ENCODE measurements around the gene ADCY2.

ADCY2 gene

GRCh38 chr5:7436521-7436920 is 40.6 kb downstream of the ADCY2 start:
- Histone ChIP-seq H3K36me3 (ENCODE audit: control insufficient read depth, low read length) (no peaks in the 10 kb centered on the region), H4K20me1 (ENCODE audit: control insufficient read depth, insufficient read depth, low read depth, low read length) (no peaks in the 10 kb centered on the region), H3K9me2 (replicated peaks; ENCODE audit: control insufficient read depth, low read length) (no peaks in the 10 kb centered on the region), H3K4me1 (ENCODE audit: control insufficient read depth, low read length) (no peaks in the 10 kb centered on the region), H3K27me3 (ENCODE audit: control insufficient read depth, low read length) (no peaks in the 10 kb centered on the region), H3K79me2 (ENCODE audit: control insufficient read depth, low read length) (no peaks in the 10 kb centered on the region), H3K9me3 (ENCODE audit: control insufficient read depth, insufficient read depth, low read length) (no peaks in the 10 kb centered on the region; the same call in 1 of the 2 replicates), H3F3A (ENCODE audit: control insufficient read depth, insufficient read depth) (no peaks in the 10 kb centered on the region), H3K4me2 (ENCODE audit: low read length) (no peak overlapping the region), H3K4me3 (ENCODE audit: low read length) (no peak overlapping the region), H3K27ac (ENCODE audit: low read depth, low read length) (no peak overlapping the region)
- TF ChIP-seq EZH2phosphoT487 (IDR thresholded peaks at IDR 0.05; ENCODE audit: borderline replicate concordance, low read length), result no peak
- no peak for TF ChIP-seq CTCF (IDR thresholded peaks at IDR 0.05; ENCODE audit: low read depth, low read length, poor library complexity, severe bottlenecking)

GRCh38 chr5:7437836-7438235 is 41.9 kb downstream of the ADCY2 start:
- Histone ChIP-seq H3K27me3 (ENCODE audit: control insufficient read depth, low read length) (no peaks in the 10 kb centered on the region), H3F3A (ENCODE audit: control insufficient read depth, insufficient read depth) (no peaks in the 10 kb centered on the region), H3K9me3 (ENCODE audit: control insufficient read depth, insufficient read depth, low read length) (no peaks in the 10 kb centered on the region; the same call in 1 of the 2 replicates), H3K4me2 (ENCODE audit: low read length) (no peak overlapping the region), H3K36me3 (ENCODE audit: control insufficient read depth, low read length) (no peaks in the 10 kb centered on the region), H3K9me2 (replicated peaks; ENCODE audit: control insufficient read depth, low read length) (no peaks in the 10 kb centered on the region), H3K79me2 (ENCODE audit: control insufficient read depth, low read length) (no peaks in the 10 kb centered on the region), H3K4me3 (ENCODE audit: low read length) (no peak overlapping the region), H3K27ac (ENCODE audit: low read depth, low read length) (no peak overlapping the region), H4K20me1 (ENCODE audit: control insufficient read depth, insufficient read depth, low read depth, low read length) (no peaks in the 10 kb centered on the region), H3K4me1 (ENCODE audit: control insufficient read depth, low read length) (no peaks in the 10 kb centered on the region)
- TF ChIP-seq CTCF (IDR thresholded peaks at IDR 0.05; ENCODE audit: low read depth, low read length, poor library complexity, severe bottlenecking), result no peak
- no peak for TF ChIP-seq EZH2phosphoT487 (IDR thresholded peaks at IDR 0.05; ENCODE audit: borderline replicate concordance, low read length)

- H3K79me2 ChIP-seq (ENCODE audit: control insufficient read depth, low read length), result no peaks in the 10 kb centered on the region
- no peaks in the 10 kb centered on the region for H3F3A ChIP-seq (ENCODE audit: control insufficient read depth, insufficient read depth)
- H3K4me2 ChIP-seq (ENCODE audit: low read length), result no peak overlapping the region
- H3K36me3 ChIP-seq (ENCODE audit: control insufficient read depth, low read length), result no peaks in the 10 kb centered on the region
- no peaks in the 10 kb centered on the region for H3K4me1 ChIP-seq (ENCODE audit: control insufficient read depth, low read length)
- H3K9me3 ChIP-seq (ENCODE audit: control insufficient read depth, insufficient read depth, low read length), result no peaks in the 10 kb centered on the region
- H3K27me3 ChIP-seq (ENCODE audit: control insufficient read depth, low read length), result no peaks in the 10 kb centered on the region
- no peak overlapping the region for H3K27ac ChIP-seq (ENCODE audit: low read depth, low read length)
- no peaks in the 10 kb centered on the region for H4K20me1 ChIP-seq (ENCODE audit: control insufficient read depth, insufficient read depth, low read depth, low read length)
- TF ChIP-seq CTCF (IDR thresholded peaks at IDR 0.05; ENCODE audit: low read depth, low read length, poor library complexity, severe bottlenecking) (no peak), EZH2phosphoT487 (IDR thresholded peaks at IDR 0.05; ENCODE audit: borderline replicate concordance, low read length) (no peak)
- no peak overlapping the region for H3K4me3 ChIP-seq (ENCODE audit: low read length)
- no peaks in the 10 kb centered on the region for H3K9me2 ChIP-seq (replicated peaks; ENCODE audit: control insufficient read depth, low read length)
Measured at GRCh38 chr5:7445068-7445467, 49.1 kb downstream of the ADCY2 start.

GRCh38 chr5:7445831-7446230 is 49.9 kb downstream of the ADCY2 start:
- no peak for TF ChIP-seq EZH2phosphoT487 (IDR thresholded peaks at IDR 0.05; ENCODE audit: borderline replicate concordance, low read length)
- TF ChIP-seq CTCF (IDR thresholded peaks at IDR 0.05; ENCODE audit: low read depth, low read length, poor library complexity, severe bottlenecking), result no peak
- Histone ChIP-seq H3K4me2 (ENCODE audit: low read length) (no peak overlapping the region), H3K27me3 (ENCODE audit: control insufficient read depth, low read length) (no peaks in the 10 kb centered on the region), H3F3A (ENCODE audit: control insufficient read depth, insufficient read depth) (no peaks in the 10 kb centered on the region), H3K4me3 (ENCODE audit: low read length) (no peak overlapping the region), H3K27ac (ENCODE audit: low read depth, low read length) (no peak overlapping the region), H3K9me3 (ENCODE audit: control insufficient read depth, insufficient read depth, low read length) (no peaks in the 10 kb centered on the region), H3K36me3 (ENCODE audit: control insufficient read depth, low read length) (no peaks in the 10 kb centered on the region), H3K4me1 (ENCODE audit: control insufficient read depth, low read length) (no peaks in the 10 kb centered on the region), H3K79me2 (ENCODE audit: control insufficient read depth, low read length) (no peaks in the 10 kb centered on the region), H3K9me2 (replicated peaks; ENCODE audit: control insufficient read depth, low read length) (no peaks in the 10 kb centered on the region), H4K20me1 (ENCODE audit: control insufficient read depth, insufficient read depth, low read depth, low read length) (no peaks in the 10 kb centered on the region)

All from DOHH2 (cell line).